GM19099 (cell line): Measurements from ENCODE around the gene DTNB.

Experiments
- POLR2A ChIP-seq: IDR thresholded peaks from 3 replicates; pipeline ENCODE4 v1.6.1; 2011; ENCODE audit warnings: low read depth; ENCODE audit not compliant: insufficient read length; ENCODE audit errors: extremely low read depth

Gene DTNB

GRCh38 chr2:25368660-25369059, 304.7 kb downstream of the DTNB start:
- TF ChIP-seq POLR2A = no peak

DNA sequence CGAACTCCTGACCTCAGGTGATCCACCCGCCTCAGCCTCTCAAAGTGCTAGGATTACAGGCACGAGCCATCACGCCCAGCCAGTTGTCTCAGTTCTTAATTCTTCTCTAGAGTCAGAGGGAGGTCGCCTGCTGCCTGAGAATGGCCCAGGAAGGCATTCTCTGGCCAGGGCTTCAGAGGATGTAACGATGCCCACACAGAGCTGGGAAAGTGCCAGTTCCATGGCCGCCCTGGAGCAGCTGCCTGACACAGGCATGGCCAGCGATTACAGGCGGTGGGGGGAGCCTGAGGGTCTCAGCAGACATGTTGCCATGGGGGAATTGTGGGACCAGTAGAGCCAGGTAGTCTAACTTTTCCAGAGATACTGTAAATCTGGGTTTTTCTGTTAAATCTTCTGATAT, 306.1 kb downstream of the DTNB start:
- TF ChIP-seq POLR2A = no peak

GRCh38 chr2:25366629-25367028, 306.7 kb downstream of the DTNB start:
- TF ChIP-seq POLR2A = no peak

DNA sequence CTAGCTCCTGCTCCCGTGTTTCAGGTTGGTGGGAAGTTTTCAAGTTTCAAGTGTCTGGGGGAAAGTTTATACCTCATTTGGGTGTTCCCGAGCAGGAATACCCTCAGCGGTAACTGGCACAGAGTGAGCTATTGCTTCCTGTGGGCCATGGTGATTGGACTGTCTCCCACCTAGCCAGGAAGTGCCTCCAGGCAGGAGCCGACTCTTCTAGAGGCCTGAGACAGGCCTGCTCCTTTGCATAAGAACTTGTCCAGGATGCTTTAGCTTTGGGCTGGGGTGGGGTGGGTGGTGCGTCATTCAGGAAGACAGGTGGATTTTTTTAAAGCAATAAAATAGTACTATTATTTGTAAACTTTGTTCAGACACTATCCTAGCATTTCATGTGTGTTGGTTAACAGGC, 308.1 kb downstream of the DTNB start:
- TF ChIP-seq POLR2A = no peak

DNA sequence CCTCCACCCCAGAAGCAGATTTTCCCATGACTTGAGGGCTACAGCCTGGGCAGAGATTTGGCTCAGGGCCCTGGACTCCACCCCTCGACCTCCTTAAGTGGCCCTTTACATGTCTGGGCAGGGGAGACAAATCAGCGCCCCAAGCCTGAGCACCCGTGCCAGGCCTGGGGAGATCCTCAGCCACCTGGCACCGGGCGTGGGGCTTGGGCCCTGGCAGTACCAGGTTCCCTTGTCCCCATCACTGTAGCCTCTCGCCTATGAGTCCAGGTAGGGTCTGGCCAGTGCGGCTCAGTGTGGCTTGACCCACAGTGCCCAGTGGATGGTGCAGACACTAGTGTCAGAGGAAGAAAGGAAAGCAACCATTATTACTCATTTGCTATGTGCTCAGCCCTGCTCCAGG, 309.6 kb downstream of the DTNB start:
- no peak for TF ChIP-seq POLR2A

- peak; percentile 47 for TF ChIP-seq POLR2A
Measured at GRCh38 chr2:25362434-25363145, 310.8 kb downstream of the DTNB start.

DNA sequence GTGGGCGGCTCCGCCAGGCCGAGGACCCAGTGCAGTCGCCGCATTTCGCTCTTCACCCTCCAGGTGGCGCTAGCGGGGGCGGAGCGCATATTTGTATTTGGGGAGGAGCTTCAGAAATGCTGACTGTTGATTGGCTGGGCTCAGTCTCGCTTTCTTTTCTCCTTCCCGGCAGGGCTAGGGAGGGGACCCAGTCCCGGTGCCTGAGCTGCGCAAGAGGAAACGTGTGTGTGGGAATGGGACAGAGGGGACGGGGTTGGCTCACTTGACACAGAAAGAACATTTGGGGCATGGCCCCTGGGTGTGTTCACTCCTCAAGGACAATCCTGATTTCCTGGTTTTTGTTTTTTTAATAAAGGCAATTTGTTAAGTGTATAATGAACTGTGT, 311.3 kb downstream of the DTNB start:
- TF ChIP-seq POLR2A = peak; percentile 89

DNA sequence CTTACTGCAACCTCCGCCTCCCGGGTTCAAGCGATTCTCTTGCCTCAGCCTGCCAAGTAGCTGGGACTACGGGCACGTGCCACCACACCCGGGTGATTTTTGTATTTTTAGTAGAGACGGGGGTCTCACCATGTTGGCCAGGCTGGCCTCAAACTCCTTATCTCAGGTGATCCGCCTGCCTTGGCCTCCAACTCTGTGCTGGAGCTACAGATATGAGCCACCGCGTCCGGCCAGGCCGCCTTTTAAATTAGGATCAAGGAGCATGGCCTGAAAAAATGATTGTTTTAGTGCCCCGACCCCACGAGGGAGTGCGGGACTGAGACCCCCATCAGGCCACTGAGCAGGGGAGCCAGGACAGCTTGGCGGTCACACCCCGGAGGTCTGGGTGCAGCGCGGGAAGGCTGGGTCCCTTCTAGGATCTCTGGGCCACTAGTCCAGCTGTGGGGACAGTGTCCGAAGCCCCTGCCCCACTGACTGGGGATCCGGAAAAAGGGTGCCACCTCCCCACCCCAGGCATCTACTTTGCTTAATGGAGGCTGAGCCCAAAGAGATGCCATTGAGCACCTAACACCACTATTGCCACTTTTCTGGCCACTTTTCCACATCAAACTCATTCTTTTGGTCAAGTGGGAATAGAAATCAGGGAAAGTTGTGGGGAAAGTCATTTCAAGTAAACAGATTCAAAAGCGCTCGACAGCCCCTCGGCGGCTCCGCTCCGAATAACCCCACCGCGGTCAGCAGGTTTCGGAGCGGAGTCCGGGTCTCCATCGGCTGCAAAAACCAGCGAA, 311.9 kb downstream of the DTNB start:
- no peak for TF ChIP-seq POLR2A

DNA sequence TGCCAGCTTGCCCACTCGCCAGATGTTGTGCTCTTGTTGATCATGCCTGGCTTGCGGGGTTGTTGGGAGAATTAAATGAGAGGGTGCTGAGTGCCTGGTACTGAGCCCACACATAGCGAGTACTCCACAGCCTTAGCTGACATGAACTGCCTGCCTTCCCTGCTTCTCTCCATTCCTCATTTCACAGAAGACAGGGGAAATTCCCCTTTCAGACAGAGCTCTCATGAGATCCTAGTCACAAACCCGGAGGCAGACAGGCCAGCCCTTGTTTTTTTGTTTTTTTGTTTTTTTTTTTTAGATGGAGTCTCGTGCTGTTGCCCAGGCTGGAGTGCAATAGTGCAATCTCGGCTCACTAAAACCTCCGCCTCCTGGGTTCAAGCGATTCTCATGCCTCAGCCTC, 314.5 kb downstream of the DTNB start:
- no peak for TF ChIP-seq POLR2A

GRCh38 chr2:25358249-25358815, 315.0 kb downstream of the DTNB start:
- no peak for TF ChIP-seq POLR2A

DNA sequence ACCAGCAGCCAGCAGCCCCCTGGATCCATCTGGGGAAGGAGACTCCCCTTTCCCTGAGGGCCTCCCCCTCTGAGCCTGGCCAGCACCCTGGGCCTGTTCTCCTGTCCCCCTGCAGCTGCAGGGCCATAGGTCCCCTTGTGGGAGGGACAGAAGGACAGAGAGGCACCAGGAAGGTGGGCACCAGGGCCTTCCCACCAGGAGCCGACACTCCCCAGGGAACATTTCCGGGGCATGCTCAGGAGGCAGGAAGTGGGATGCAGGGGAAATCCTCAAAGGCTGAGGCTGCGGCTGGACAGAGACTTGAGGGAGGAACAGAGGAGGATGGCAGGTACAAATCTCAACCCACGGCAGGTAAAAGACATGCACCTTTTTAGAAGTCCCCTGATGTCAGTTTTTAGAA, 317.3 kb downstream of the DTNB start:
- TF ChIP-seq POLR2A = no peak

DNA sequence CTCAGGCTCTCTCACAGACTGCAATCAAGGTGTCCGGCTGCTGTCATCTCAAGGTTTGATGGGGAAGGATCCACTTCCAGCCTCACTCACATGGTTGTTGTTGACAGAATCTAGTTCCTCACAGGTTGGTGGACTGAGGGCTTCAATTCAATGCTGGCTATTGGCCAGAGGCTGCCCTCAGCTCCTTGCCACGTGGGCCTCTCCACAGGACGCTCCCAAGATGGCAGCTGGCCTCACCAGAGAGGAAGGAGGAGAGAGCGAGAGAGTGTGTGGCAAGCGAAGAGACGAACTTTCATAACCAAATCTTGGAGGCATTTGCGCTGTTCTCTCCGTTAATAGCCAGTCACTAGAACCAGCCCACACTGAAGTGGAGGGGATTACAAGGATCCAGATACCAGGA, 318.1 kb downstream of the DTNB start:
- no peak for TF ChIP-seq POLR2A

DNA sequence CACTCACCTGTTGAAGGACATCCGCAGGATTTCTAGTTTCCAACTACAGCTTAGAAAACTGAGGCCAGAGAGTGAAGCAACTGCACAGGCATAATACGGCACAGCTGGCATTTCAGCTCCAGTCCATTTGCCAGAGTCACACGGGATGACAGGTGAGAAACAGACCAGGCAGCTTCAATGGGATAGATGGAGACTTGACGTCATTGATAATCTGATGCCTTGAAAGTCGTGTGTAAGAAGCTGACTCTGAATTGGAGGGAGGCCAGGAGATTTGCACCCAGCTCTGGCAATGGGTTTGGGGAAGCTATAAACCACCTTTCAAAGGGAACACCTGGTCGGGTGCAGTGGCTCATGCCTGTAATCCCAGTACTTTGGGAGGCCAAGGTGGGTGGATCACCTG, 319.3 kb downstream of the DTNB start:
- TF ChIP-seq POLR2A = no peak

- no peak for TF ChIP-seq POLR2A
Measured at GRCh38 chr2:25349397-25349796, 324.0 kb downstream of the DTNB start.

GRCh38 chr2:25347846-25348245, 325.5 kb downstream of the DTNB start:
- no peak for TF ChIP-seq POLR2A

GRCh38 chr2:25347205-25347815, 326.1 kb downstream of the DTNB start:
- TF ChIP-seq POLR2A = no peak
